NT2/D1 (cell line): ENCODE data around the gene ITIH5.

Experiments used
- YY1 ChIP-seq: IDR thresholded peaks from 2 replicates; pipeline ENCODE4 v1.6.1; 2011; ENCODE audit not compliant: insufficient read length, insufficient read depth
- ZNF274 ChIP-seq: IDR thresholded peaks from 2 replicates; pipeline ENCODE4 v1.6.1; 2011; ENCODE audit warnings: mild to moderate bottlenecking, low read depth, low read length

DNA sequence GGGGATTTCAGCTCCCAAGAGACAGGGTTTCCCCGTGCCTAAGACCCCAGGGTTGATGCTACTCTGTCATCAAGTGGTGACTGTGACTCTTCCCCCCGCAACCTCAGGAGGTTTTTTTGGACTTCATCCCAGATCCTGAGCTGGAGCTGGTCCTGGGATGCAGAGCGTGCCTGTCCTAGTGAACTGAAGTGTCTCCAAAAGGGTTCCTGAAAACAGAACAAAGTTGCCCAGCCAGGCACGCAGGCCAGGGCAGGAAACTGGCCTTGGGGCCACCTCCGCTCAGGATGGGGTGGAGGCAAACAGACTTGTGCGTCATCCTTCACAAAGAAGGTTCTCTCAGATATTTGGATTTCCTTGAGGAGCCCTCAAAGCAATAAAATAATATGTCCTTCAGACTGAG is 118.9 kb downstream of the ITIH5 start:
- TF ChIP-seq ZNF274, result no peak
- TF ChIP-seq YY1, result no peak
